Stromal cell of bone marrow (primary cell): ENCODE measurements around the gene FADS1.

Experiments used
- DNase-seq: peaks from one replicate; pipeline ENCODE4 v3.0.0-alpha.2; 2012; ENCODE audit warnings: low read depth

Gene FADS1

GRCh38 chr11:61776561-61777075 is 40.2 kb downstream of the FADS1 start:
- DNase-seq, result peak; percentile 23

- no peak for DNase-seq
Measured at GRCh38 chr11:61775606-61776554, 40.9 kb downstream of the FADS1 start.

- no peak for DNase-seq
Measured at GRCh38 chr11:61775106-61775505, 41.7 kb downstream of the FADS1 start.

GRCh38 chr11:61774411-61774810 is 42.4 kb downstream of the FADS1 start:
- no peak for DNase-seq

GRCh38 chr11:61773809-61774208 is 43.0 kb downstream of the FADS1 start:
- no peak for DNase-seq

GRCh38 chr11:61773356-61773755 is 43.4 kb downstream of the FADS1 start:
- DNase-seq, result no peak

- no peak for DNase-seq
Measured at GRCh38 chr11:61771985-61772455, 44.8 kb downstream of the FADS1 start.

GRCh38 chr11:61771195-61771894 is 45.5 kb downstream of the FADS1 start:
- no peak for DNase-seq

GRCh38 chr11:61769946-61770683 is 46.7 kb downstream of the FADS1 start:
- DNase-seq, result no peak

- no peak for DNase-seq
Measured at GRCh38 chr11:61769169-61769920, 47.5 kb downstream of the FADS1 start.

- DNase-seq, result no peak
Measured at GRCh38 chr11:61768376-61769076, 48.3 kb downstream of the FADS1 start.

GRCh38 chr11:61766353-61766841 is 50.4 kb downstream of the FADS1 start:
- DNase-seq, result no peak

- DNase-seq, result no peak
Measured at GRCh38 chr11:61765550-61766253, 51.1 kb downstream of the FADS1 start.

- no peak for DNase-seq
Measured at GRCh38 chr11:61764606-61765260, 52.1 kb downstream of the FADS1 start.

- DNase-seq, result no peak
Measured at GRCh38 chr11:61763930-61764605, 52.7 kb downstream of the FADS1 start.

- no peak for DNase-seq
Measured at GRCh38 chr11:61762798-61763197, 54.0 kb downstream of the FADS1 start.

- no peak for DNase-seq
Measured at GRCh38 chr11:61762223-61762615, 54.6 kb downstream of the FADS1 start.

- no peak for DNase-seq
Measured at GRCh38 chr11:61761440-61762222, 55.2 kb downstream of the FADS1 start.
